ENCODE results near the gene FAM209B.

The FAM209B gene

DNA sequence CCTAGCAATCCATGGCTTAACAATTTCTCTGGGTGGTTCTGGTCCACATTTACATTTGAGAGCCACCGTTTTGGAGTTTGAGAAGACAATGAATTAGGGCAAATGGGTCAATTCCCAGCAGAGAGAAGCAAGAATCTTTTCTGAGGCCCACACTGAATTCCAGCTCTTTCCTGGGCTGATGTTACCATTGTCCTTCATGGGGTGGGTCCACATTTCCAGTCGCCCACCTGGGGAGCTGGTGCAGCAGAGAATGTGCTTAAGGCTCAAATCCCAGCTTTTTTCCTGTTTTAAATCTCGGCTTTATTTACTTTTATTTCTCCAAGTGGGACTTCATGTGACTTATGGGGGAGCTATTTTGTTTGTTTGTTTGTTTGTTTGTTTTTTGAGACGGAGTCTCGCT is 51.9 kb downstream of the FAM209B start:
- POLR2A ChIA-PET = no interaction called here
- Histone ChIP-seq H3K27ac (ENCODE audit: insufficient read depth in 1 of 2, low read depth in 1 of 2, low read length in 2 of 2, poor library complexity in 1 of 2, severe bottlenecking in 2 of 2) (no peak overlapping the region), H3K9me3 (ENCODE audit: control extremely low read depth in 1 of 5, control insufficient read depth in 4 of 5, insufficient read depth in 2 of 5, low read depth in 1 of 5, low read length in 4 of 5) (no peaks in the 10 kb centered on the region), H3K4me1 (ENCODE audit: control extremely low read depth in 1 of 4, control insufficient read depth in 4 of 4, insufficient read depth in 4 of 4, low read length in 3 of 4) (no peaks in the 10 kb centered on the region), H3K4me3 (ENCODE audit: control insufficient read depth in 1 of 7, extremely low read depth in 1 of 7, insufficient read depth in 4 of 7, low read depth in 2 of 7, low read length in 6 of 7) (no peak overlapping the region), H3K27me3 (replicated peaks in 2 of 5; ENCODE audit: control insufficient read depth in 4 of 5, insufficient read depth in 5 of 5, low read length in 4 of 5) (peaks cover 0 to 11% (median 2%) of the 10 kb centered on the region in 5 experiments), H3K36me3 (ENCODE audit: control insufficient read depth in 4 of 4, insufficient read depth in 4 of 4, low read length in 3 of 4) (no peaks in the 10 kb centered on the region)
- WGBS (ENCODE audit: insufficient coverage) = 100% methylated on average over 2 of the region's 5 CpGs
- no peak for DNase-seq
- CTCF ChIA-PET = no interaction called here
